ENCODE data around the gene FAM53A. TPM values are rescaled to one million over a fixed set of nuclear protein-coding genes. Genes with fewer than 3 reads are reported as not detected.

Gene FAM53A
- total RNA-seq, 4 donors from 2014 or later, result 0.22 to 2.5 (median 0.47) TPM

GRCh38 chr4:1594871-1595788, 89.0 kb downstream of the FAM53A start:
- no peaks in the 10 kb centered on the region for H3K4me1 ChIP-seq
- H3K27ac ChIP-seq, result no peak overlapping the region
- no peak for DNase-seq
- no peak for TF ChIP-seq POLR2A (IDR thresholded peaks at IDR 0.05)
- no peak for TF ChIP-seq CTCF (IDR thresholded peaks at IDR 0.05)
- WGBS, 2 donors, result 70 to 74% methylated on average over 2 to 6 of the region's 24 CpGs
- H3K36me3 ChIP-seq, result no peaks in the 10 kb centered on the region
- intact Hi-C loops (cut with DNase I), result no loop called here
- H3K9me3 ChIP-seq, result peaks cover 0 to 16% (median 12%) of the 10 kb centered on the region in 3 donors
- H3K27me3 ChIP-seq, result peaks cover 0 to 46% (median 0%) of the 10 kb centered on the region in 4 donors
- H3K4me3 ChIP-seq, result no peak overlapping the region

DNA sequence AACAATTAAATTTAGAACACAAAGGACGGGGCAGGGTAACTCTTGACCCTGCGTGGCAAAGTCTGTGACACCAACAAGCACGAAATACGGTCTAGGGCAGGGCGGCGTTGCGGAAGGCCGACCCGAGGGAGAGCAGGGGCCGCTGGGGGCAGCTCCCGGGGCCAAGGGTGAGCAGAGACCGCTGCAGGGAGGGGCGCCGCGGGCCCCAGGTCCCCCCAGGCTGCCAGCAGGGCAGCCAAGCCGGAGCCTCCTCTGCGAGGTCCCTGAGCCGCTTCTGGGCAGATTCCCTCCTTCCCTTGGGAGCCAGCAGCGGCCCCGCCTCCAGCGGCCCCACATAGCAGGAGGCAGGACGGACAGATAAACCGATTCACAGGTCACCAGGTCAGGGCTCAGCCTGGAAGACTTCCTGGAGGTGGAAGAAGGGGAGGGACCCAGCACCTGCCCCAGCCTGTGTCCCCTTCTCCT, 90.2 kb downstream of the FAM53A start:
- no peak for DNase-seq
- H3K9me3 ChIP-seq, result peaks cover 0 to 21% (median 21%) of the 10 kb centered on the region in 3 donors
- no peaks in the 10 kb centered on the region for H3K36me3 ChIP-seq
- no peaks in the 10 kb centered on the region for H3K4me1 ChIP-seq
- intact Hi-C loops (cut with DNase I), result no loop called here
- WGBS, 2 donors, result 68 to 71% methylated on average over 14 to 18 of the region's 23 CpGs
- no peak overlapping the region for H3K4me3 ChIP-seq
- no peak overlapping the region for H3K27ac ChIP-seq
- H3K27me3 ChIP-seq, result peaks cover 0 to 41% (median 0%) of the 10 kb centered on the region in 4 donors
- TF ChIP-seq CTCF (IDR thresholded peaks at IDR 0.05), result no peak
- no peak for TF ChIP-seq POLR2A (IDR thresholded peaks at IDR 0.05)

GRCh38 chr4:1593458-1593857, 90.7 kb downstream of the FAM53A start:
- H3K27ac ChIP-seq, result no peak overlapping the region
- peaks cover 0 to 41% (median 0%) of the 10 kb centered on the region in 4 donors for H3K27me3 ChIP-seq
- TF ChIP-seq POLR2A (IDR thresholded peaks at IDR 0.05) (no peak), CTCF (IDR thresholded peaks at IDR 0.05) (no peak)
- no peak overlapping the region for H3K4me3 ChIP-seq
- no peak for DNase-seq
- intact Hi-C loops (cut with DNase I), result no loop called here
- peaks cover 0 to 26% (median 21%) of the 10 kb centered on the region in 3 donors for H3K9me3 ChIP-seq
- H3K4me1 ChIP-seq, result no peaks in the 10 kb centered on the region
- H3K36me3 ChIP-seq, result no peaks in the 10 kb centered on the region
- WGBS, 2 donors, result 86 to 87% methylated on average over 14 to 18 of the region's 19 CpGs

DNA sequence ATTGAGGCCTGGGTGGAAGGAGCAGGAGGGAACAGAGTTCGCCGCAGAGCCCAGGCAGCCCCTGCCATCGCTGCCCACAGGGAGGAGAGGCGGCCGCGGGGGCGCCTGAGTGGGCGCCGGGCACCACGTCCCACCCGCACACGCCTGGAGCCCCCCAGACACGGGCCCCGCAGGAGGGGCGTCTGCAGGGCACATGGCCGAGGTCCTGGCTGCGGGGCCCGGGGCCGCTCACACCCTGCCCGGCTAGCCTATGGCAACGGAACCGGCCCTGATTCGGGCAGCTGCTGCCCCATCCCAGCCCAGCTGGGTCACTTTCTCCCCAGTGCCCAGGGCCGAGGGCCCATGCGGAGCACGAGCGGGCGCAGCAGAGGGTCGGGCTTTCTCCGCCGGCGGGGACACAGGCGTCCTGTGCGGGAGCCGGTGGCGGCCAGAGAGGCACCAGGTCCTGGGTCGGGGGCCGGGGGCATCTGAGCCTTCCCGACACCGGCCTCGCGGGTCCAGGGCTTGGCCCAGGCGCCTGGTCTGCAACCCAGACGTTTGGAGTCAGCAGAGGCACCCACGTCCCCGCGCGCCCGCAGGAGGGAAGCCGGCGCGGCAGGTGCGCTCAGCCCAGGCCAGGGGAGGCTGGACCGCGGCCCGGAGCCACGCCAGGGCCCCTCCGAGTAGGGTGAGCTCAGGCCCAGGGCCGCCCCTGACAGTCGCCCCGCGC, 91.2 kb downstream of the FAM53A start:
- intact Hi-C loops (cut with DNase I), result no loop called here
- Histone ChIP-seq H3K36me3 (no peaks in the 10 kb centered on the region), H3K4me1 (no peaks in the 10 kb centered on the region), H3K4me3 (no peak overlapping the region), H3K27me3 (peaks cover 0 to 38% (median 0%) of the 10 kb centered on the region in 4 donors), H3K27ac (no peak overlapping the region), H3K9me3 (peaks cover 0 to 29% (median 24%) of the 10 kb centered on the region in 3 donors)
- DNase-seq, result no peak
- TF ChIP-seq POLR2A (IDR thresholded peaks at IDR 0.05) (no peak), CTCF (IDR thresholded peaks at IDR 0.05) (no peak)
- 40 to 100% methylated on average over 1 to 2 of the region's 62 CpGs for WGBS, 2 donors
